NB4 (cell line): ENCODE results near the gene KLHDC10.

Experiments
- DNase-seq: peaks from one replicate; pipeline ENCODE4 v3.0.0; 2010; ENCODE audit warnings: low read depth
- H3K4me3 ChIP-seq: one replicate; pipeline ENCODE4 v1.5.1; 2011; ENCODE audit warnings: mild to moderate bottlenecking, low read depth, low read length, moderate library complexity
- CTCF ChIP-seq: IDR thresholded peaks from one replicate; pipeline ENCODE4 v1.5.1; 2012; ENCODE audit warnings: low read depth, low read length
- MAX ChIP-seq: IDR thresholded peaks from 2 replicates; pipeline ENCODE4 v1.6.1; 2011; ENCODE audit warnings: low read depth, low read length
- MYC ChIP-seq: IDR thresholded peaks from 2 replicates; pipeline ENCODE4 v1.6.1; 2011; ENCODE audit warnings: low read depth, low read length
- POLR2A ChIP-seq: IDR thresholded peaks from 2 replicates; pipeline ENCODE4 v1.6.1; 2011; ENCODE audit warnings: mild to moderate bottlenecking; ENCODE audit not compliant: insufficient read length; ENCODE audit errors: extremely low read depth

Gene KLHDC10

GRCh38 chr7:130154131-130154500 lies 83.8 kb downstream of the KLHDC10 start:
- H3K4me3 ChIP-seq: no peak overlapping the region
- DNase-seq: no peak
- TF ChIP-seq MYC (no peak), MAX (no peak), CTCF (no peak), POLR2A (no peak)

GRCh38 chr7:130154501-130155317 lies 84.4 kb downstream of the KLHDC10 start:
- DNase-seq: no peak
- no peak overlapping the region for H3K4me3 ChIP-seq

DNA sequence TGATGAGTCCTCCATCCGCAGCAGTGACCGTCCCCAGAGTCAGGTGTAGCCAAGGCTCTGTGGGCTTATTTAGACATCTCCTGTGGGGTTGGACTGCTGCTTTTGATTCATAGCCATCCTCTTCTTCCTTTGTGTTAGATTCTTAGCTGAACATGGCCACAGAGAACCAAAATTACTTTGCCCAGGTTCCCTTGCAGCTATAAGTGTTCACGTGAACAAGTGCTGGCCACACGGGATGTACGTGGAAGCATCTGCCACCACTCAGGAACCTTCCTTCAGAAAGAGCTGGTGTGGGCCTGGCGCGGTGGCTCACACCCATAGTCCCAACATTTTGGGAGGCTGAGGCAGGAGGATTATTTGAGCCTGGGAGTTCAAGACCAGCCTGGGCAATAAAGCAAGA lies 85.8 kb downstream of the KLHDC10 start:
- TF ChIP-seq MAX (no peak), CTCF (no peak), POLR2A (no peak), MYC (no peak)
- DNase-seq: no peak
- no peak overlapping the region for H3K4me3 ChIP-seq

More at GRCh38 chr7:130154501-130155317, 84.4 kb downstream of the KLHDC10 start:
- TF ChIP-seq MYC (no peak), CTCF (peak; percentile 21)

- DNase-seq: no peak
- TF ChIP-seq MYC (no peak), POLR2A (no peak), CTCF (no peak), MAX (no peak)
These were observed 87.4 kb downstream of the KLHDC10 start for GRCh38 chr7:130157700-130158099.

GRCh38 chr7:130160023-130160422 lies 89.7 kb downstream of the KLHDC10 start:
- TF ChIP-seq POLR2A (no peak), CTCF (no peak), MYC (no peak), MAX (no peak)
- no peak for DNase-seq

More at GRCh38 chr7:130157700-130158099, 87.4 kb downstream of the KLHDC10 start:
- no peak overlapping the region for H3K4me3 ChIP-seq

DNA sequence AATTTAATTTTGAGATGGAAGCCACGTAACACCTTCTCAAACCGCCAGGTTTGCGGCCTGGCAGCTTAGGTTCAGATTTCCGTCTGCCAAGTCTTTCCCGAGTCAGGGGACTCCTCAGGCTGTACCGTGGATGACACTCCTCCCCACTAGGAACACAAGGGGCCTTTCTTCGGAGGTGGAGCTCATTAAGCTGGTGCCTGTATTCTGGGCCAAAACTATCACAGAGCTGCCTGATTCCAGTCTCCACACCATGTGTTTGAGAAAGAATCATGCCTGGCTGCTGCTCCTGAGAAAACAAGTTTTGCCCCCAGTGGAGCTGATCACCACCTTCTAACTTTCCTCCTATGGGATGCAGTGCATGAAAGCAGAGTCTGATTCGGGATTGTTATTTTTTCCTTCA lies 90.1 kb downstream of the KLHDC10 start:
- no peak overlapping the region for H3K4me3 ChIP-seq
- no peak for DNase-seq
- TF ChIP-seq MYC (no peak), MAX (no peak), CTCF (no peak), POLR2A (no peak)

More at GRCh38 chr7:130160023-130160422, 89.7 kb downstream of the KLHDC10 start:
- H3K4me3 ChIP-seq: no peak overlapping the region
